Fibroblast of gingiva (primary cell): ENCODE results near the gene NFX1.
A peak's percentile ranks its signal among the peaks of the same experiment; 100 is the strongest.
"Not testable (repeated sequence)": the region's sequence is repeated elsewhere in the genome, so short reads cannot be mapped to it uniquely, and the experiment has no call there.

ENCODE experiments used
- DNase-seq: peaks from one replicate; pipeline ENCODE4 v3.0.0-alpha.2; 2011; ENCODE audit warnings: low read depth

NFX1 gene

GRCh38 chr9:33364127-33364526 lies 73.8 kb downstream of the NFX1 start:
- no peak for DNase-seq

- not testable (repeated sequence) for DNase-seq
Measured at GRCh38 chr9:33364814-33365213, 74.5 kb downstream of the NFX1 start.

GRCh38 chr9:33366979-33367480 lies 76.7 kb downstream of the NFX1 start:
- no peak for DNase-seq

GRCh38 chr9:33372900-33373299 lies 82.6 kb downstream of the NFX1 start:
- DNase-seq: no peak

- DNase-seq: no peak
Measured at GRCh38 chr9:33374190-33374589, 83.9 kb downstream of the NFX1 start.

GRCh38 chr9:33374634-33375237 lies 84.4 kb downstream of the NFX1 start:
- peak; percentile 66 for DNase-seq

- DNase-seq: no peak
Measured at GRCh38 chr9:33375238-33375840, 85.0 kb downstream of the NFX1 start.

GRCh38 chr9:33375841-33376321 lies 85.6 kb downstream of the NFX1 start:
- no peak for DNase-seq

- no peak for DNase-seq
Measured at GRCh38 chr9:33377089-33377715, 86.9 kb downstream of the NFX1 start.

GRCh38 chr9:33378121-33378795 lies 87.9 kb downstream of the NFX1 start:
- no peak for DNase-seq

- no peak for DNase-seq
Measured at GRCh38 chr9:33379666-33380389, 89.5 kb downstream of the NFX1 start.

- no peak for DNase-seq
Measured at GRCh38 chr9:33380390-33381094, 90.2 kb downstream of the NFX1 start.

GRCh38 chr9:33381231-33381791 lies 91.0 kb downstream of the NFX1 start:
- DNase-seq: no peak

GRCh38 chr9:33382397-33382796 lies 92.1 kb downstream of the NFX1 start:
- not testable (repeated sequence) for DNase-seq

GRCh38 chr9:33383396-33383795 lies 93.1 kb downstream of the NFX1 start:
- not testable (repeated sequence) for DNase-seq

- DNase-seq: not testable (repeated sequence)
Measured at GRCh38 chr9:33385536-33385935, 95.2 kb downstream of the NFX1 start.

GRCh38 chr9:33385979-33386640 lies 95.8 kb downstream of the NFX1 start:
- not testable (repeated sequence) for DNase-seq

- DNase-seq: not testable (repeated sequence)
Measured at GRCh38 chr9:33386641-33386996, 96.3 kb downstream of the NFX1 start.

- not testable (repeated sequence) for DNase-seq
Measured at GRCh38 chr9:33386998-33387397, 96.7 kb downstream of the NFX1 start.
